Mesenchymal stem cell (in vitro differentiated cells and primary cell): ENCODE data around the gene RTL10.

ENCODE experiments used
- DNase-seq: peaks from one replicate; pipeline ENCODE4 v3.0.0-alpha.2; 2013
- H2AFZ ChIP-seq: one replicate; pipeline ENCODE4 v1.6.1; 2013; ENCODE audit warnings: low read depth, mild to moderate bottlenecking, control low read depth, inconsistent platforms, low read length, moderate library complexity
- H2AK5ac ChIP-seq: 2 replicates; pipeline ENCODE4 v1.6.1; 2013; ENCODE audit warnings: low read length, moderate library complexity, mild to moderate bottlenecking, inconsistent platforms; ENCODE audit not compliant: severe bottlenecking
- H2BK120ac ChIP-seq: one replicate; pipeline ENCODE4 v1.6.1; 2013; ENCODE audit warnings: low read depth, mild to moderate bottlenecking, inconsistent platforms, low read length, moderate library complexity
- H2BK12ac ChIP-seq, 2 experiments: one replicate each; pipeline ENCODE4 v1.6.1; 2013; ENCODE audit warnings: inconsistent platforms in 2 of 2, low read length in 2 of 2, mild to moderate bottlenecking in 2 of 2, moderate library complexity in 2 of 2, control low read depth in 1 of 2
- H2BK15ac ChIP-seq: one replicate; pipeline ENCODE4 v1.6.1; 2013; ENCODE audit warnings: mild to moderate bottlenecking, low read depth, inconsistent platforms; ENCODE audit not compliant: poor library complexity, severe bottlenecking
- H2BK5ac ChIP-seq: 2 replicates; pipeline ENCODE4 v1.6.1; 2013; ENCODE audit warnings: low read depth, mild to moderate bottlenecking, low read length, control low read depth, inconsistent platforms; ENCODE audit not compliant: poor library complexity, severe bottlenecking
- H3K14ac ChIP-seq, 2 experiments: one replicate each; pipeline ENCODE4 v1.6.1; 2013; ENCODE audit warnings: inconsistent platforms in 2 of 2, low read length in 2 of 2, control low read depth in 1 of 2, mild to moderate bottlenecking in 1 of 2, moderate library complexity in 1 of 2
- H3K18ac ChIP-seq, 2 experiments: one replicate each; pipeline ENCODE4 v1.6.1; 2013; ENCODE audit warnings: inconsistent platforms in 2 of 2, low read length in 2 of 2, control low read depth in 1 of 2, low read depth in 1 of 2, mild to moderate bottlenecking in 1 of 2
- H3K23ac ChIP-seq, 2 experiments: one replicate each; pipeline ENCODE4 v1.6.1; 2013; ENCODE audit warnings: inconsistent platforms in 2 of 2, low read length in 2 of 2, mild to moderate bottlenecking in 2 of 2, moderate library complexity in 2 of 2, control low read depth in 1 of 2
- H3K27ac ChIP-seq: 2 replicates; pipeline ENCODE4 v1.5.1; 2013; ENCODE audit warnings: mild to moderate bottlenecking, moderate library complexity, low read length, control low read depth, inconsistent platforms; ENCODE audit not compliant: poor library complexity, severe bottlenecking
- H3K27me3 ChIP-seq, 2 experiments: 2 replicates each; pipeline versions ENCODE4 v1.6.1 to v1.7.0; 2013; ENCODE audit warnings: low read length in 2 of 2, mild to moderate bottlenecking in 2 of 2, moderate library complexity in 2 of 2, control low read depth in 1 of 2, inconsistent platforms in 1 of 2; ENCODE audit not compliant: control insufficient read depth in 1 of 2, insufficient read depth in 1 of 2
- H3K36me3 ChIP-seq, 2 experiments: 2 replicates each; pipeline versions ENCODE4 v1.6.1 to v1.7.0; 2013; ENCODE audit warnings: low read length in 2 of 2, control low read depth in 1 of 2, inconsistent platforms in 1 of 2, low read depth in 1 of 2, mild to moderate bottlenecking in 1 of 2; ENCODE audit not compliant: insufficient read depth in 2 of 2, control insufficient read depth in 1 of 2
- H3K4ac ChIP-seq, 2 experiments: one replicate each; pipeline ENCODE4 v1.6.1; 2013; ENCODE audit warnings: inconsistent platforms in 2 of 2, low read length in 2 of 2, mild to moderate bottlenecking in 2 of 2, moderate library complexity in 2 of 2, control low read depth in 1 of 2, low read depth in 1 of 2
- H3K4me1 ChIP-seq: 2 replicates; pipeline ENCODE4 v1.6.1; 2013; ENCODE audit warnings: low read depth, low read length, control low read depth; ENCODE audit not compliant: control insufficient read depth, insufficient read depth
- H3K4me2 ChIP-seq: 2 replicates; pipeline ENCODE4 v1.6.1; 2013; ENCODE audit warnings: low read length, mild to moderate bottlenecking, inconsistent platforms; ENCODE audit not compliant: poor library complexity, severe bottlenecking
- H3K4me3 ChIP-seq, 2 experiments: 2 replicates each; pipeline versions ENCODE4 v1.5.1 to v1.7.0; 2013; ENCODE audit warnings: low read length in 2 of 2, mild to moderate bottlenecking in 2 of 2, control low read depth in 1 of 2, low read depth in 1 of 2; ENCODE audit not compliant: insufficient read depth in 1 of 2
- H3K79me1 ChIP-seq: replicated peaks from 2 replicates; pipeline ENCODE4 v1.6.1; 2013; ENCODE audit warnings: mild to moderate bottlenecking, control low read depth, low read length, inconsistent platforms; ENCODE audit not compliant: poor library complexity, severe bottlenecking
- H3K9ac ChIP-seq: 2 replicates; pipeline ENCODE4 v1.7.0; 2013; ENCODE audit warnings: mild to moderate bottlenecking, low read length, moderate library complexity
- H3K9me3 ChIP-seq: 2 replicates; pipeline ENCODE4 v1.7.0; 2013; ENCODE audit warnings: mild to moderate bottlenecking, low read length; ENCODE audit not compliant: control insufficient read depth
- H4K8ac ChIP-seq: one replicate; pipeline ENCODE4 v1.6.1; 2013; ENCODE audit warnings: inconsistent platforms, mild to moderate bottlenecking, low read length, moderate library complexity
- H4K91ac ChIP-seq: one replicate; pipeline ENCODE4 v1.6.1; 2013; ENCODE audit warnings: mild to moderate bottlenecking, low read length, inconsistent platforms
- WGBS: methylation state at CpG from one replicate; pipeline ENCODE4 v1.1.7; 2013; ENCODE audit warnings: mixed read lengths; 5-methylcytosine and 5-hydroxymethylcytosine counted together

RTL10 gene

DNA sequence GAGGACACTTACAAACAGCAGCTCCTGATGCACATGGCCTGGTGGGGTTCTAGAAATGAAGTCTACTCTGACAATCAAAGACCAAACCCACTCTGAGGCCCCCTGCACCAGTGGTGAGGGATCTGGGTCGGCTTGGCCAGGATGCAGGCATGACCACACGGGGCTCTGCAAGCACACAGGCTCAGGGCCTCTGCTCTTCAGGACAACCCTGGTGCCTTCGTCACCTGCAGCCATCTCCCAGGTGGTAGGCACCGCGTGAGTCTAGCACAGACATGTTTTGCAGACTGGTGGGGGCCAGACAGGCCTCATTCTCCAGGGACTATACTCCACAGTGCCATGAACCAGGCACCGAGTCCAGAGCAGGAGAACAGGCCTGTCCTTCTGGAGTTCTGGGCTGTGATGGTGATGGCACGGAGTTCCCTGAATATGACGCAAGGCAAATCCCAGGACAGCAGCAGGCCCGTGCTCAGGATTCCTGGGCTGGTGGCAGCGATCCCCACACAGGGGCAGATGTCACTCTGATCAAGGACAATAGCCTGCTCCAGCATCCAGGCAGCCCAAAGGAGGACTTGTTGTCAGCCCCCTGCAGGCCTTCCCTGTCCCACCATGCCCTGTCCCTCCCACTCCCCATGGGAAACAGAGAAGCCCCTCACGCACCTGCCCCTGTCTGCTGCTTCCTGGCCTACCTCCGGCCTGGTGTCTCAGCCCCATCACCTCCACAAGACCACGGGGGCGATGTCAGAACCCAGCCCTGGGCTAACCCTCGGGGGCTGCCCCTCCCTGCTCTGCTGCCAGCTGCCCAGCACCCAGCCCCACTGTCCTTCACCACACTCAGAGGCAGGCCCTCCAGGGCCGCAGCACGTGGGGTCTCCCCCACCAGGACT lies 36.1 kb downstream of the RTL10 start:
- H3K9me3 ChIP-seq = no peaks in the 10 kb centered on the region
- peaks cover 7% of the 10 kb centered on the region for H3K4me1 ChIP-seq
- H2BK120ac ChIP-seq = no peak overlapping the region
- H3K27me3 ChIP-seq = no peaks in the 10 kb centered on the region
- H3K4ac ChIP-seq = no peak overlapping the region
- peak overlapping the region; percentile 12 for H4K91ac ChIP-seq
- no peak overlapping the region for H2BK5ac ChIP-seq
- H2BK12ac ChIP-seq = no peak overlapping the region
- no peak overlapping the region for H3K4me3 ChIP-seq
- H2AFZ ChIP-seq = no peak overlapping the region
- H3K9ac ChIP-seq = no peak overlapping the region
- H3K14ac ChIP-seq = peak overlapping the region in 1 of 2 experiments; percentile 70
- DNase-seq = no peak
- H3K79me1 ChIP-seq = peaks cover 9% of the 10 kb centered on the region
- no peak overlapping the region for H3K27ac ChIP-seq
- no peak overlapping the region for H2BK15ac ChIP-seq
- H3K18ac ChIP-seq = no peak overlapping the region
- 93% methylated on average over 17 of the region's 17 CpGs for WGBS
- no peak overlapping the region for H3K23ac ChIP-seq
- H3K36me3 ChIP-seq = peaks cover 0 to 32% of the 10 kb centered on the region in 2 experiments
- H4K8ac ChIP-seq = no peak overlapping the region
- no peak overlapping the region for H2AK5ac ChIP-seq
- no peak overlapping the region for H3K4me2 ChIP-seq

DNA sequence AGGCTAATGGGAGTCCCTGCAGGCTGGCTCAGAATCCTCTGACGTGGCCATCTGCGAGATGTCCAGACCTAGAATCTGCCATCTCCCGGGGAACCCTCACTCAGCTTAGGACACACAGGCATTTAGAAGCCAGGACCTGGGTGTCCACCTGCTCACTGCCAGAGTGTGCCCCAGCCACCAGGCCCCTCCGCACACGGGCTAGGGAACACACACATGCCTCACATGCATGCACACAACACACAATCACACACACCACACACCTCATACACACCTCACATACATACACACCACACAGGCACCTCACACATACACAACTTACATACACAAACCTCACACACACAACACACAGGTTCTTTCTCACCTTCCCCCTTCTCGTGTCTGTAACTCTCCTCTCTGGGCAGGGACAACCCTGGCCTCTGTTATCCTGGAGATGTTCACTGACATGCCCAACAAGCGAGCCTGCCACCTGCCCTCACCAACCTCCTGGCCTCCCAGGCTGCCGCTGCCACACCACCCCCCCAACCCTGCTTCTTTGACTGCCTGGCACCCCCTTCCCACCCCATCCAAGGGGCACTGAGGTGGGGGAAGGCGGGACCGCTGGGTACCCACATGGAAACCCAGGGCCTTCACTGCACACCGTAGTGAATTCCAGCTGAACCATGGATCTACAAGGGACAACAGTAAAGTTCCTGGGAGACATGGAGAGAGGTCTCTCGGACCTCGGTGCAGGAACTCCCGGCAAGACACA lies 38.1 kb downstream of the RTL10 start:
- Histone ChIP-seq H2BK12ac (no peak overlapping the region), H3K4me2 (no peak overlapping the region), H3K36me3 (peaks cover 0 to 46% of the 10 kb centered on the region in 2 experiments), H3K14ac (peak overlapping the region in 1 of 2 experiments; percentile 64), H3K79me1 (no peaks in the 10 kb centered on the region), H2BK15ac (no peak overlapping the region), H3K23ac (no peak overlapping the region), H2BK5ac (no peak overlapping the region), H2AK5ac (no peak overlapping the region), H3K9ac (no peak overlapping the region), H2AFZ (no peak overlapping the region), H3K27me3 (no peaks in the 10 kb centered on the region), H3K9me3 (no peaks in the 10 kb centered on the region), H3K18ac (no peak overlapping the region), H4K8ac (no peak overlapping the region), H4K91ac (no peak overlapping the region), H3K4me3 (no peak overlapping the region), H3K27ac (no peak overlapping the region), H3K4me1 (peaks cover 4% of the 10 kb centered on the region), H2BK120ac (no peak overlapping the region), H3K4ac (no peak overlapping the region)
- 96% methylated on average over 14 of the region's 14 CpGs for WGBS
- DNase-seq = no peak

DNA sequence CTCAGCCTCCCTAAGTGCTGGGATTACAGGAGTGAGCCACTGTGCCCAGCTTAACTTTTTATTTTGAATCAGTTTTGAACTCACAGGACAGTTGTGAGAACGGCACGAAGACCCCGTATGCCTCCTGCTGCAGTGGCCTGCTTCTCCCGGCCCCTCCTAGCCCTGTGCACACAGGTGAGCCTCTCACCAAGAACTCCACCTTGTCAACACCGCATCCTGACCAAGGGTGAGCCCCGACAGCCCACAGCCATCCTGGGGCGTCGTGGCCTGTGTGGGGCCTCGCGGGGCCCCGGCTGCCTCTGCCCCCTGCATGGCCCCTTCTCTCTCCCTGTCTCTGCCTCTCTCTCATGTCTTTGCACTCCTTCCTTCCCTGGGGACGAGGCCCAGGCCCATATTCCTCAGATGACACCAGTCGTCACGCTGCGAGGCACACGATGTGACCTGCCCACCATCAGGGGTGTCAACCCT lies 38.8 kb downstream of the RTL10 start:
- Histone ChIP-seq H2BK5ac (no peak overlapping the region), H2AFZ (no peak overlapping the region), H4K8ac (no peak overlapping the region), H3K23ac (no peak overlapping the region), H2BK120ac (no peak overlapping the region), H2BK15ac (no peak overlapping the region), H3K4ac (no peak overlapping the region), H3K27me3 (no peaks in the 10 kb centered on the region), H3K27ac (no peak overlapping the region), H3K4me2 (no peak overlapping the region), H4K91ac (no peak overlapping the region), H3K9ac (no peak overlapping the region), H3K9me3 (no peaks in the 10 kb centered on the region), H3K4me3 (no peak overlapping the region), H3K79me1 (no peaks in the 10 kb centered on the region), H2BK12ac (no peak overlapping the region), H3K14ac (peak overlapping the region in 1 of 2 experiments; percentile 58), H2AK5ac (no peak overlapping the region), H3K18ac (no peak overlapping the region), H3K36me3 (peaks cover 0 to 46% of the 10 kb centered on the region in 2 experiments), H3K4me1 (peaks cover 7% of the 10 kb centered on the region)
- WGBS = 93% methylated on average over 16 of the region's 16 CpGs
- no peak for DNase-seq
